GM10248 (cell line): ENCODE measurements around the gene TFAP2C.

Source experiments
- CTCF ChIA-PET: fragments of 300-600 bp; sonication (Branson Sonifier 250); formaldehyde crosslinking; extraction: SDS; loops from one replicate; lab custom pipeline; 2021; ENCODE audit warnings: antibody characterized with exemption; lab: Yijun Ruan, JAX
- POLR2A ChIA-PET: fragments of 350-650 bp; sonication (Branson Sonifier 250); formaldehyde crosslinking; extraction: SDS; loops from one replicate; lab custom pipeline; 2020; ENCODE audit warnings: antibody characterized with exemption; lab: Yijun Ruan, JAX
- DNase-seq: peaks from one replicate; pipeline ENCODE4 v3.0.0; 2012; ENCODE audit errors: extremely low spot score
- TF ChIP-seq, protein P1 (sequence below): IDR thresholded peaks from 2 replicates; pipeline ENCODE4 v1.5.1; 2012; ENCODE audit warnings: mild to moderate bottlenecking, low read depth; ENCODE audit errors: extremely low read depth, missing control alignments, control extremely low read depth

The TFAP2C gene

DNA sequence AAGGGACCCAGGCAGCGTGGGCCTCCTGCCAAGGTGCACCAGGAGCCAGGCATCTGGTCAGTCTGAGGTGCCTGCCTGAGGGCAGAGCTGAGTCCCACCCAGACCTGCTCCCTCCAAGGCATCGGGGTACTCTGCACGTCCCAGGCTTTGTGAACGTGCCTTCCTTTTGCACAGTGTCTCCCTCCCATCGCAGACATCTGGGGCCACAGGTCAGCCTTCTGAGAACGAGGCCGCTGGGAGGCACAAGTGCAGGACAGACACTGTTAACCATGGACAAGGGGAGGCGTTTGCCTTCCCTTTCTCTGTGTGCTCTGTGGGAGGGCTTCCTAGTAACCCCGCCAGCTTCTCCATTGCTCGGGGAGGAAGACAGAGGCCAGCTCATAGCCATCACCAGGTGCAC is 47.6 kb downstream of the TFAP2C start:
- TF ChIP-seq, protein P1, sequence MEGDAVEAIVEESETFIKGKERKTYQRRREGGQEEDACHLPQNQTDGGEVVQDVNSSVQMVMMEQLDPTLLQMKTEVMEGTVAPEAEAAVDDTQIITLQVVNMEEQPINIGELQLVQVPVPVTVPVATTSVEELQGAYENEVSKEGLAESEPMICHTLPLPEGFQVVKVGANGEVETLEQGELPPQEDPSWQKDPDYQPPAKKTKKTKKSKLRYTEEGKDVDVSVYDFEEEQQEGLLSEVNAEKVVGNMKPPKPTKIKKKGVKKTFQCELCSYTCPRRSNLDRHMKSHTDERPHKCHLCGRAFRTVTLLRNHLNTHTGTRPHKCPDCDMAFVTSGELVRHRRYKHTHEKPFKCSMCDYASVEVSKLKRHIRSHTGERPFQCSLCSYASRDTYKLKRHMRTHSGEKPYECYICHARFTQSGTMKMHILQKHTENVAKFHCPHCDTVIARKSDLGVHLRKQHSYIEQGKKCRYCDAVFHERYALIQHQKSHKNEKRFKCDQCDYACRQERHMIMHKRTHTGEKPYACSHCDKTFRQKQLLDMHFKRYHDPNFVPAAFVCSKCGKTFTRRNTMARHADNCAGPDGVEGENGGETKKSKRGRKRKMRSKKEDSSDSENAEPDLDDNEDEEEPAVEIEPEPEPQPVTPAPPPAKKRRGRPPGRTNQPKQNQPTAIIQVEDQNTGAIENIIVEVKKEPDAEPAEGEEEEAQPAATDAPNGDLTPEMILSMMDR, result no peak
- CTCF ChIA-PET, result interaction anchor here (0.6 to 2.6 kb wide), 3 partner anchors 8 to 19 kb away, joined by 3 to 11 read pairs (median 3); no protein-coding TSS in a partner anchor
- no peak for DNase-seq
- POLR2A ChIA-PET, result no interaction called here

DNA sequence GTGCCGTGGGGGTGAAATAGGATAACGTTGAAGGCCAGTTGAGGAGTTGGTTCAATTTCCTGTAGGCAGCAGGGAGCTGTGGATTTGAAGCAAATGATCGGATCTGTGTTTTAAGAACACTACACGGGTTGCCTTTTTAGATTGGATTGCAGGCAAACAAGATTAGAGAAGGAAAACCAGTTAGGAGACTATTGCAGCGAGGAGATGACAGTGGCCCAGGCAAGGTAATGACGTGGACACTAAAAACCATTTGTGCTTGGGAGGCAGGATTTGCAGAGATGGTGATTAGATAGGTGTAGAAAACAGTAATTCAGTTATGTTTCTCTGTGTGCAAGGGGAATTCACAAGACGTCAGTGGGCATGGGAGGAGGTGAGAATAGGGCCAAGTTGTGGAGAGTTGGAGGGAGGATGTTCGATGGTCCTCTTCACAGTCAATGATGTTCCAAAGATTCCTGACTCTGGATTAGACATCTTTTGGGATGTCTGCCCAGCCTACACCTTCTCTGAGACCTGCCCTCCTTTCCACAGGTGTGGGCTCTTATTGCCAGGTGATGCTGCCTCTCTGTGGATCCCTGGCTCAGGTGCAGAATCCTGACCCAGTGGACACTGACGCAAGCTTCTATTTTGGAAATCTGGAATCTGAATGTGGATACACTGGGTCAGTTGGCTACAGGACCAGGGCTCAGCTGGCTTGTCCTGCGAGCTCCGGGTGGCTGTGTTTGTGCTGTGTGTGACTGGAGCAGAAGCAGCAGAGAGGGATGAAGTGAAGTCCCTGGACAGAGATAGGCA is 54.2 kb downstream of the TFAP2C start:
- TF ChIP-seq, protein P1, result no peak
- DNase-seq, result no peak
- POLR2A ChIA-PET, result no interaction called here
- CTCF ChIA-PET, result no interaction called here

DNA sequence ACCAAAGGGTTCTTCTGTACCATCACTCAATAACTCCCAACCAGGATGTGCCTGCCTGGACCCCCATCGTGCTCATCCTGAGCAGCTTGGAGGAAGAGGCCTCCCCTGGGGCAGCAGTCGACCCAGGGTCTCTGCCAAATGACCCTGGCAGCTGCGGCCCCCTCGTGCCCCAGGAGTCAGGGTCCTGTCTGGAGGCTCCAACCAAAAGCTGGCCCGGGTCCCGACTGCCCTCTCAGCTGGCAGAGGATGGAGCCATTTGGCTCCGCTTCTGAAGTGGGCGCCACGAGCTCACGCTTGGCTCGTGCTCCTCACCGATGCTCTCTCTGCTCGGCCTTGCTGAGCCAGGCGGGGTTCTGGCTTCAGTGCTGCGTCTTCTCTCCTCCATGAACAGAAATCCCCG is 56.8 kb downstream of the TFAP2C start:
- ChIA-PET POLR2A (no interaction called here), CTCF (no interaction called here)
- no peak for DNase-seq
- TF ChIP-seq, protein P1, result no peak

DNA sequence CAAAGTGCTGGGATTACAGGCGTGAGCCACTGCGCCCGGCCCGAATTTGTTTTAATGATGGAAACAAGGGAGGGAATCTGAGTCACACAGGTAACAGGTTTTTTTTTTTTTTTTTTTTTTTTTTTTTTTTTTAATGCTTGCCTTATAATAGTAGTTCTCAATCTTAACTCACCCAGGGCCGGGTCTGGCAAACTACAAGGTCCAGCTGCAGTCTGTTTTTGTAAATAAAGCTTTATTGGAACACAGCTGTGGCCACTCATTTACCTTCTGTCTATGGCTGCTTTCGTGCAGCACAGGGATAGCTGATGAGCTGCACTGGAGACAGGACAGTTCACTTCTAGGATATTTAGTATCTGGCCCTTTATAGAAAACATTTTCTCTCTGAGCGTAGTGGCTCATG is 58.0 kb downstream of the TFAP2C start:
- CTCF ChIA-PET, result no interaction called here
- POLR2A ChIA-PET, result no interaction called here
- no peak for DNase-seq
- TF ChIP-seq, protein P1, result no peak

DNA sequence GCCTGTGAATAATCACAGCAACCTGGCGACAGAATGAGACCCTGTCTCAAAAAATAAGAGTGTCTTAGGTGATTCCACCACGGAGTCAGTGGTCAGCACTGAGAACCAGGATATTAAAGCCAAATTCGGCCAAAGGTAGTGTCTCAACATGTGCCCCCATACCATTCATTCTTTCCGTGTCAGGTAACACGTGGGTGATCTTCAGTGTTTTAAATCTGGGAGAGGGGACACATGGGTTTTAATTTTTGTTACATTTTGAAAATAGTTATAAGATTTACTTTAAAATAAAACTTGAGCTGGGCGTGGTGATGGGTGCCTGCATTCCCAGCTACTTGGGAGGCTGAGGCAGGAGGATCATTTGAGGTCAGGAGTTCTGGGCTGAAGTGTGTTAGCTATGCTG is 59.0 kb downstream of the TFAP2C start:
- no peak for DNase-seq
- TF ChIP-seq, protein P1, result no peak
- POLR2A ChIA-PET, result no interaction called here
- CTCF ChIA-PET, result interaction anchor here (3.8 kb wide), 1 partner anchor 12 kb away, joined by 11 read pairs; no protein-coding TSS in a partner anchor
